Measurements from ENCODE around the gene MAP1LC3C. TPM values are rescaled to one million over a fixed set of nuclear protein-coding genes. Genes with fewer than 3 reads are reported as not detected.

Gene MAP1LC3C
- total RNA-seq, 1 experiment from 2014 or later: not detected

- Histone ChIP-seq H3K4me3 (ENCODE audit: low read depth, low read length, poor library complexity, severe bottlenecking) (no peak overlapping the region), H3K27ac (ENCODE audit: low read depth, low read length, poor library complexity, severe bottlenecking) (no peak overlapping the region), H3K9me3 (ENCODE audit: low read depth, low read length, poor library complexity, severe bottlenecking) (no peaks in the 10 kb centered on the region), H3K36me3 (ENCODE audit: insufficient read depth, low read length, poor library complexity, severe bottlenecking) (no peaks in the 10 kb centered on the region), H3K4me1 (ENCODE audit: insufficient read depth, low read length, poor library complexity, severe bottlenecking) (no peaks in the 10 kb centered on the region), H3K27me3 (replicated peaks; ENCODE audit: insufficient read depth, low read depth, low read length, poor library complexity) (no peaks in the 10 kb centered on the region)
- ChIA-PET CTCF (no interaction called here), POLR2A (ENCODE audit: low non-redundant PET) (no interaction called here)
- TF ChIP-seq CTCF (conservative IDR thresholded peaks at IDR 0.05; ENCODE audit: low read depth, low read length) (no peak), EZH2 (IDR thresholded peaks at IDR 0.05; ENCODE audit: borderline replicate concordance, low read depth, low read length, poor library complexity, severe bottlenecking) (no peak)
- intact Hi-C loops (cut with micrococcal nuclease; ENCODE audit: unreplicated experiment): no loop called here
- BruUV-seq (replicated peaks): no TSS peak
- DNase-seq (ENCODE audit: low spot score): no peak
These were observed 8.1 kb upstream of the MAP1LC3C start for GRCh38 chr1:242006976-242007375.

GRCh38 chr1:242005866-242006535 lies 7.1 kb upstream of the MAP1LC3C start:
- Histone ChIP-seq H3K27me3 (replicated peaks; ENCODE audit: insufficient read depth, low read depth, low read length, poor library complexity) (no peaks in the 10 kb centered on the region), H3K27ac (ENCODE audit: low read depth, low read length, poor library complexity, severe bottlenecking) (no peak overlapping the region), H3K4me1 (ENCODE audit: insufficient read depth, low read length, poor library complexity, severe bottlenecking) (no peaks in the 10 kb centered on the region), H3K9me3 (ENCODE audit: low read depth, low read length, poor library complexity, severe bottlenecking) (no peaks in the 10 kb centered on the region), H3K4me3 (ENCODE audit: low read depth, low read length, poor library complexity, severe bottlenecking) (no peak overlapping the region), H3K36me3 (ENCODE audit: insufficient read depth, low read length, poor library complexity, severe bottlenecking) (no peaks in the 10 kb centered on the region)
- ChIA-PET POLR2A (ENCODE audit: low non-redundant PET) (no interaction called here), CTCF (no interaction called here)
- no peak for TF ChIP-seq EZH2 (IDR thresholded peaks at IDR 0.05; ENCODE audit: borderline replicate concordance, low read depth, low read length, poor library complexity, severe bottlenecking)
- TF ChIP-seq CTCF (conservative IDR thresholded peaks at IDR 0.05; ENCODE audit: low read depth, low read length): no peak
- BruUV-seq (replicated peaks): no TSS peak
- DNase-seq (ENCODE audit: low spot score): no peak
- intact Hi-C loops (cut with micrococcal nuclease; ENCODE audit: unreplicated experiment): no loop called here

- DNase-seq (ENCODE audit: low spot score): no peak
- Histone ChIP-seq H3K36me3 (ENCODE audit: insufficient read depth, low read length, poor library complexity, severe bottlenecking) (no peaks in the 10 kb centered on the region), H3K27ac (ENCODE audit: low read depth, low read length, poor library complexity, severe bottlenecking) (no peak overlapping the region), H3K4me3 (ENCODE audit: low read depth, low read length, poor library complexity, severe bottlenecking) (no peak overlapping the region), H3K9me3 (ENCODE audit: low read depth, low read length, poor library complexity, severe bottlenecking) (no peaks in the 10 kb centered on the region), H3K4me1 (ENCODE audit: insufficient read depth, low read length, poor library complexity, severe bottlenecking) (no peaks in the 10 kb centered on the region), H3K27me3 (replicated peaks; ENCODE audit: insufficient read depth, low read depth, low read length, poor library complexity) (no peaks in the 10 kb centered on the region)
- CTCF ChIA-PET: no interaction called here
- TF ChIP-seq EZH2 (IDR thresholded peaks at IDR 0.05; ENCODE audit: borderline replicate concordance, low read depth, low read length, poor library complexity, severe bottlenecking): no peak
- TF ChIP-seq CTCF (conservative IDR thresholded peaks at IDR 0.05; ENCODE audit: low read depth, low read length): no peak
- POLR2A ChIA-PET (ENCODE audit: low non-redundant PET): no interaction called here
- BruUV-seq (replicated peaks): no TSS peak
- intact Hi-C loops (cut with micrococcal nuclease; ENCODE audit: unreplicated experiment): no loop called here
These were observed 6.0 kb upstream of the MAP1LC3C start for GRCh38 chr1:242004751-242005495.

All from A673 (cell line).